Liver (tissue), 9 donors: ENCODE data around the gene ANKRD13D. TPM values are rescaled to one million over a fixed set of nuclear protein-coding genes. Genes with fewer than 3 reads are reported as not detected.

Source experiments
- DNase-seq: peaks from one replicate; pipeline ENCODE4 v3.0.0-alpha.2; 2017; ENCODE audit warnings: low spot score
- H3K27ac ChIP-seq, 2 donors: one replicate each; pipeline ENCODE4 v1.7.0; 2013; ENCODE audit warnings: inconsistent platforms in 2 of 2, low read length in 2 of 2, control low read depth in 1 of 2, low read depth in 1 of 2, mild to moderate bottlenecking in 1 of 2
- H3K27me3 ChIP-seq, 4 donors: one replicate each; pipeline versions ENCODE4 v1.6.1 to v1.7.0; 2013; ENCODE audit warnings: low read length in 3 of 4, inconsistent platforms in 1 of 4, mild to moderate bottlenecking in 1 of 4, moderate library complexity in 1 of 4; ENCODE audit not compliant: control insufficient read depth in 4 of 4, insufficient read depth in 4 of 4
- H3K36me3 ChIP-seq, 4 donors: one replicate each; pipeline versions ENCODE4 v1.6.1 to v1.7.0; 2013; ENCODE audit warnings: low read length in 3 of 4, mild to moderate bottlenecking in 3 of 4, low read depth in 1 of 4, moderate library complexity in 1 of 4; ENCODE audit not compliant: control insufficient read depth in 4 of 4, insufficient read depth in 3 of 4
- H3K4me1 ChIP-seq, 4 donors: one replicate each; pipeline versions ENCODE4 v1.6.1 to v1.7.0; 2013; ENCODE audit warnings: low read length in 3 of 4, mild to moderate bottlenecking in 3 of 4, moderate library complexity in 1 of 4; ENCODE audit not compliant: control insufficient read depth in 4 of 4, insufficient read depth in 4 of 4
- H3K4me3 ChIP-seq, 3 donors: one replicate each; pipeline versions ENCODE4 v1.6.1 to v1.7.0; 2013; ENCODE audit warnings: low read length in 3 of 3, control low read depth in 1 of 3, low read depth in 1 of 3, mild to moderate bottlenecking in 1 of 3
- H3K9ac ChIP-seq, 2 donors: one replicate each; pipeline ENCODE4 v1.7.0; 2013; ENCODE audit warnings: low read length in 2 of 2, mild to moderate bottlenecking in 2 of 2, moderate library complexity in 2 of 2, control low read depth in 1 of 2, low read depth in 1 of 2
- H3K9me3 ChIP-seq, 4 donors: one replicate each; pipeline versions ENCODE4 v1.6.1 to v1.7.0; 2013; ENCODE audit warnings: low read length in 3 of 4; ENCODE audit not compliant: control insufficient read depth in 4 of 4
- ATF3 ChIP-seq: IDR thresholded peaks from 2 replicates; pipeline ENCODE4 v1.6.1; 2016; ENCODE audit warnings: antibody characterized with exemption
- CTCF ChIP-seq: fragments of 150-350 bp; IDR thresholded peaks from 2 replicates; pipeline ENCODE4 v1.5.1; 2017; ENCODE audit warnings: improper control_type of control experiment, low read depth, low read length; ENCODE audit not compliant: missing input control
- EGR1 ChIP-seq, 2 donors: IDR thresholded peaks; 2 replicates each; pipeline ENCODE4 v1.6.1; 2016 to 2018; ENCODE audit warnings: antibody characterized with exemption in 2 of 2, low read depth in 2 of 2
- FOXA1 ChIP-seq: IDR thresholded peaks from 2 replicates; pipeline ENCODE4 v1.6.1; 2016; ENCODE audit warnings: antibody characterized with exemption
- FOXA2 ChIP-seq: IDR thresholded peaks from 2 replicates; pipeline ENCODE4 v1.6.1; 2016; ENCODE audit warnings: antibody characterized with exemption
- HNF4A ChIP-seq, 2 donors: conservative IDR thresholded peaks; 2 replicates each; pipeline ENCODE4 v1.6.1; 2016; ENCODE audit warnings: antibody characterized with exemption in 2 of 2, mild to moderate bottlenecking in 2 of 2
- HNF4G ChIP-seq: IDR thresholded peaks from 2 replicates; pipeline ENCODE4 v1.6.1; 2016; ENCODE audit warnings: antibody characterized with exemption
- JUND ChIP-seq, 2 donors: IDR thresholded peaks; 2 replicates each; pipeline ENCODE4 v1.6.1; 2016; ENCODE audit warnings: antibody characterized with exemption in 2 of 2
- MAX ChIP-seq: IDR thresholded peaks from 2 replicates; pipeline ENCODE4 v1.6.1; 2016; ENCODE audit warnings: antibody characterized with exemption
- RAD21 ChIP-seq, 2 donors: IDR thresholded peaks; 2 replicates each; pipeline ENCODE4 v1.6.1; 2016; ENCODE audit warnings: antibody characterized with exemption in 2 of 2, mild to moderate bottlenecking in 2 of 2
- REST ChIP-seq: IDR thresholded peaks from 2 replicates; pipeline ENCODE4 v1.6.1; 2016; ENCODE audit warnings: antibody characterized with exemption, mild to moderate bottlenecking
- RXRA ChIP-seq, 2 donors: IDR thresholded peaks; 2 replicates each; pipeline ENCODE4 v1.6.1; 2017 to 2018; ENCODE audit warnings: antibody characterized with exemption in 2 of 2, mild to moderate bottlenecking in 1 of 2
- SP1 ChIP-seq: IDR thresholded peaks from 2 replicates; pipeline ENCODE4 v1.6.1; 2018; ENCODE audit warnings: antibody characterized with exemption, mild to moderate bottlenecking
- TAF1 ChIP-seq: conservative IDR thresholded peaks from 2 replicates; pipeline ENCODE4 v1.6.1; 2016; ENCODE audit warnings: antibody characterized with exemption, mild to moderate bottlenecking
- YY1 ChIP-seq: IDR thresholded peaks from 2 replicates; pipeline ENCODE4 v1.6.1; 2016; ENCODE audit warnings: antibody characterized with exemption, mild to moderate bottlenecking
- ZBTB33 ChIP-seq: IDR thresholded peaks from 2 replicates; pipeline ENCODE4 v1.6.1; 2016; ENCODE audit warnings: antibody characterized with exemption
- WGBS: extraction: QIAGEN DNeasy Blood & Tissue Kit; methylation state at CpG from one replicate; pipeline ENCODE4 v1.1.7; 2013; 5-methylcytosine and 5-hydroxymethylcytosine counted together
- polyA plus RNA-seq, 2 donors: library from polyadenylated mRNA; stranded (reverse) in 1 of 2; unstranded in 1 of 2; fragments of 200-250 nt in 1 of 2; fragments of >200 nt in 1 of 2; fragmentation: Nextera tagmentation in 1 of 2; extraction: Ambion mirVana in 1 of 2; gene quantifications; one replicate each; pipeline versions ENCODE4 v1.2.1 to v1.2.3, GENCODE V29; 2013 to 2015
- total RNA-seq, 2 donors: library from RNA; depleted of rRNA; stranded (reverse); fragments of >200 nt; gene quantifications; one replicate each; pipeline ENCODE4 v1.2.3, GENCODE V29; 2014
- donor health status: healthy.
- donor health status: healthy.
- donor health status: healthy.
- donor health status: healthy.
- donor health status: healthy.

ANKRD13D gene
- total and polyA plus RNA-seq, 4 donors, result 5.5 to 15.0 (median 5.9) TPM

GRCh38 chr11:67243051-67243450 is 46.1 kb upstream of the ANKRD13D start:
- TF ChIP-seq TAF1, result no peak
- no peak for TF ChIP-seq JUND (IDR thresholded peaks at IDR 0.05)
- no peak for TF ChIP-seq RXRA (IDR thresholded peaks at IDR 0.05)
- no peak for TF ChIP-seq FOXA1
- TF ChIP-seq ZBTB33, result no peak
- no peak for TF ChIP-seq REST
- TF ChIP-seq SP1, result no peak
- no peak for TF ChIP-seq ATF3
- no peak for TF ChIP-seq RAD21 (IDR thresholded peaks at IDR 0.05)
- TF ChIP-seq CTCF, result no peak
- TF ChIP-seq EGR1 (IDR thresholded peaks at IDR 0.05; ENCODE audit: low read depth in 2 of 2), result no peak
- no peak for TF ChIP-seq HNF4G
- TF ChIP-seq FOXA2, result no peak
- no peak for TF ChIP-seq MAX
- TF ChIP-seq HNF4A (conservative IDR thresholded peaks at IDR 0.05), result no peak
- TF ChIP-seq YY1, result no peak
- H3K9ac ChIP-seq, result no peak overlapping the region
- peaks cover 10 to 36% (median 30%) of the 10 kb centered on the region in 4 donors for H3K36me3 ChIP-seq
- peaks cover 1 to 55% (median 39%) of the 10 kb centered on the region in 4 donors for H3K4me1 ChIP-seq
- H3K9me3 ChIP-seq, result no peaks in the 10 kb centered on the region
- H3K4me3 ChIP-seq, result no peak overlapping the region
- no peak for DNase-seq
- WGBS, result 56% methylated on average over 2 of the region's 2 CpGs
- H3K27me3 ChIP-seq, result no peaks in the 10 kb centered on the region
- no peak overlapping the region for H3K27ac ChIP-seq

GRCh38 chr11:67245046-67245445 is 44.1 kb upstream of the ANKRD13D start:
- H3K36me3 ChIP-seq, result peaks cover 15 to 55% (median 44%) of the 10 kb centered on the region in 4 donors
- no peak overlapping the region for H3K9ac ChIP-seq
- no peaks in the 10 kb centered on the region for H3K27me3 ChIP-seq
- H3K4me3 ChIP-seq, result no peak overlapping the region
- H3K9me3 ChIP-seq, result no peaks in the 10 kb centered on the region
- peaks cover 1 to 52% (median 41%) of the 10 kb centered on the region in 4 donors for H3K4me1 ChIP-seq
- WGBS, result 94% methylated on average over 11 of the region's 11 CpGs
- no peak for DNase-seq
- no peak for TF ChIP-seq CTCF
- TF ChIP-seq RAD21 (IDR thresholded peaks at IDR 0.05), result no peak
- no peak overlapping the region for H3K27ac ChIP-seq
